Suppressor macrophage treated with lipopolysaccharide for 4 hours (primary cell): ENCODE data around the gene CAPSL.
A peak's percentile ranks its signal among the peaks of the same experiment; 100 is the strongest.
"Not testable (repeated sequence)": the region's sequence is repeated elsewhere in the genome, so short reads cannot be mapped to it uniquely, and the experiment has no call there.

Source experiments
- DNase-seq: peaks from one replicate; pipeline ENCODE4 v3.0.0-alpha.2; 2020

Gene CAPSL

DNA sequence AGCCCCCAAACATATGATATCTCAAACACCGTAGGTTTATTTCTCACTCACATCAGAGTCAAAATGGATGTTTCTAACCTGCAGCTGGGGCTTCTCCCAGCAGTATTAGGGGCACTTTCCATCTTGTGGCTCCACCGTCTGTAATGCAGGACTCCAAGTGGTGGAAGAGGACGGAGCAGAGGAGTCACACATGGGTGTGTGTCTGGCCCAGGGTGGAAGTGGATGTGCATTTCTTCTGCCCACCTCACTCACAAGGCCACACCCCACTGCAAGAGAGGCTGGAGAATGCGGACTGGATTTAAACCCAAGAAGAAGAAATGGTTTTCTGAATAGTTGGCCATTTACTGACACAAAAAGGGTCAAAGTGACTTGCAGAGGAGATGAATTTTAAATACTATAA is 67.8 kb downstream of the CAPSL start:
- no peak for DNase-seq

DNA sequence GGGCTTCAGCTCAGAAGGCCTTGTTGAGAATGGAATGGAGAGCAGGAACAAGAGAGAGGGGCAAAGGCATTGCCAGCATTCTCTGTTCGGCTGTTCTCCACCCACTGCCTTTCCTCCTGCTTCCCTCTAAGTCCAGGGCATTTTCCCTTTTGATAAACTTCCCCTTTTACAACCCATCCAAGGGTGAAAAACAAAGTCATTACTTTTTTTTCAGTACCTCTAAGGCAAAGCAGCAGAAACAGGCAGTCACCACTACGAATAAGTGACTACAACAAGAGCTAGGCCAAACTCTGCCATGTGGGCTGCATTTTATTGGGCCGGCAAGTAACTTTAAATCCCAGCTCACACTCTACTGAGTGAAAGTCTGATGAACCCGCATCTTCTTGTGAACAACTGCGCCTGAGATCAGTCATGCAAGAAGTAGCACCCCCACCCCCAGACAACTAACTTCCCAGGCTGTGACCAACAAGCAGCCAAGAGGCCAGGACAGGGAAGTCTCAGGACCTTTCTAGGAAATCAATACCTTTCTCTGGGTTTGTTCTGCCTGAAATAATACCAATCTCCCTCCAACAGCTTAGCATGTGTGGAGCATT is 68.6 kb downstream of the CAPSL start:
- peak; percentile 71 for DNase-seq

DNA sequence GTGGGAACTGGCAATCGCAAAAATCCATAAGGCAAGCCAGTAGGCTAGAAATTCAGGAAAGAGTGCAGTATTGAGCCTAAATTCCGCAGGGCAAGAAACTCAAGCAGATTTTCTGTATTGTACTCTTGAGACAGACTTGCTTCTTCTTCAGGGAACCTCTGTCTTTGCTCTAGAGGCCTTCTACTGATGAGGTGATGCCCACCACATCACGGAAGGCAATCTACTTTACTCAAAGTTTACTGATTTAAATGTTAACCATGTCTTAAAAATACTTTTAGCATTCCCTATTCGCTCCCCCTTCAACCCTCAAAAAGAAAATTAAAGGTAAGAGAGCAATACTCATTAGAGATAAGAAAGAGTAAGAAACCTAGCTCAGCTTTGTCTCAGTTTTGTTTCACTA is 70.4 kb downstream of the CAPSL start:
- DNase-seq: no peak

DNA sequence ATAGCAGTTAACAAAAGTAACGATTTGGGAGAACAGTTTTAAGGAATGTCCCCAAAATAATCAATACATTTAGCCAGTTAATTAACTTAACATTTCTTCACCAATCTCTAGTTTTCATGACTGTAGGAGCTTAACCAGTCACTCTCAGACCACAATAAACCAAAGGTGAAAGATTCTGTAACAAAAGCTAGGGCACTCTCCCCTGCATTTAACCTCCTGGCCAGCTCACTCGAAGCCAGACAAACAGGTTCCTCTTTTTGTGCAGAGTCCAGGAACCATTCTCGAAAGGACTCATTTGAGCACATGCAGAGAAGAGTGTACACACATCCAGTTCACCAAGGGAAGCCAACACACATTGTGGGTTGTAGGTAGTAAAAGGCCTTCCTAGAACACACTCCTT is 75.3 kb downstream of the CAPSL start:
- DNase-seq: peak; percentile 51

DNA sequence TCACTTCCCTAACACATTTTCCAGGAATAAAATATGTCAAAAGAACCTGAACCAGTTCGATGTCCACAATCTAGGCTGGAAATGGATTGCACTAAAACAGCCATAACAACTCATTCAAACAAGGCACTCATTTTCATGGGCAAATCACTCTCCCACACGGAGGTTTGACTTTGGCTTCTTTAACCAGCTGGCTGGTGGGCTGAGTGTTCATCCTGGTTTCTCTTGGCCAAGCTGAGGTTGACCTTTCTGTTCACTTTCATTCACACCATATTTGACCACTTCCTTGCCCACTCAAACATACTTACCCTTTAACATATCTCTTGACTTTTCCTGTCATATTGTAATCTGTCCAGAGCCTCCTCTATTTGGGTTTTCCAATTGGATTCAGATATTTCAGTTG is 76.3 kb downstream of the CAPSL start:
- no peak for DNase-seq

DNA sequence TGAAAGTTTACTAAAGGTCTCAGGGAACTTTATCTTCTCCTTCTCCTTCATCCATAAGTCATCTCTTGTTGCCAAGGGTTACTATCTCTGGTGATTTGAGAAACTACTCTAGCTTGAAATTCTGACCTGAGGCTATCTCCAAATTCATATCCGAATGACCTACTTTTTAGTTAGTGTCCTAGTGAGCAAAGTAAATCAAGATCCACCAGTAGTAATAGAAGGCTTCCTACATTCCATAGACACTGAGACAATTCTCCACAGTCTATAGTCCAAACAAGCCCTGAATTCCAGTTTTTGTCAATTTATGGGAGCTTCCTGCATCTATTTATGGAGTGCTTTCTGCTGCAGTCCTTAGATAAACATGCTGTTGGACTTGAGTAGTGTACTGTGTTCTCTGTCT is 76.7 kb downstream of the CAPSL start:
- DNase-seq: no peak

DNA sequence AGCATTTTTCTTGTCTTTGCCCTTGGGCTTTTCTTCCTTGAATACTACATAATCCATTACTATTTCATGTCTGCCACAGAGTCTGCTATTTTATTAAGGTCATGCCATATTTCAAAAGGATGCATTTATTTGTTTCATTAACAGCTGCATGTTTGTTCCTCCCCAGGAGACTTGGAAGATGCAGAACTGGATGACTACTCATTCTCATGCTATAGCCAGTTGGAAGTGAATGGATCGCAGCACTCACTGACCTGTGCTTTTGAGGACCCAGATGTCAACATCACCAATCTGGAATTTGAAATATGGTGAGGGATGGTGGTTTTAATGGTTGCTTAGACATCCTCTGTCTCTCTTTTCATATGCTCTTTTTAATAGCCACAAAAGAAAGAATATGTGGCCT is 77.7 kb downstream of the CAPSL start:
- DNase-seq: no peak

DNA sequence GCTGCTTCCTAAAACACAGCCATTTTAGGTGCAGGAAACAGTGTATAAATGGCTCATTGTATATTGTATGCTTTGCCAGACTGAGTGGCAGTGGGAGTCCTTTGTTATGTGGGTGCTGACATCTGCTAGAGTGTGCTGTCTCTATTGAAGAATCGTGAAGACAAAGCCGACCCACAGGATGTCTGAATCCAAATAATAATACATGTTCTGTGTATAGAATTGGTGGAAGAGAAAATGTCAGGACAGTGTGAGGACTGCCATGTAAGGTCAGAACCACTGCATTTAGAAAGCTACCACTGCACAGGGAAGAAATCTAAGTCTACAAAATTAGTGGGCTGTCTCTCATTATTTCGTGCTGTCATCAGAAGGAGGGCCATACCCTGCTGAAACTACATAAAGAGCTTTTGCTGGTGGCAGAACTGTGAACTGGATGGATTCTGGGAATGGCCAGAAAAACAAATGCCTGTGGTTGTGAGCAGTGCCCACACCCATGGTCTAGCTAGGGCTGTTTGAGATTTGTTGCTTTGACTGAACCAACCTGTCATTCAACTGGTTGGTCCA is 79.2 kb downstream of the CAPSL start:
- no peak for DNase-seq

DNA sequence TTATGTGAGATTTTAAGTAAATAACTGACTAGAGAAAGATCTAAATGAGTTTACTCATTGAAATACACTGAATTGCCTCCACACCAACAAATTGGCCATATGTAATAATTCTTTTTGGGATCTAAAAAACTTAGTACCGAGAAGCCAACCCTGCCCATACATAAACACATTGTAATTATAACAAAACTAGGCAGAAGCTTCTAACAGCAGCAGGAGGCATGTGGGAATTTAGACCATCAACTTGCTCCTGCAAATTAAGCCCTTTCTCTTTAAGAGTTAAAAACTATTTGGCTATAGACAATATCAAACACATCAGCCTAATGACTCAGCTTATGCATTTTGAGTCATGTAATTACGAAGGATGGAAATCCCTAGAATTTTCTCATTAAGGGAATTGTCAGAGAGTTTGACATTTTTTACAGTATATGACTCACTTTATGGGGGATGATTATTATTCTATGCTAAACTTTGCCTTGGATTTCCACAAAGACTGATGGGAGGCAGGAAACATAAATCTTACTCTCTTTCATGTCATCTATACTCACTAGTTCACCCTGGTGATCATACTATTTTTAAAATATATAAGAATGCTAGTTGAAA is 80.7 kb downstream of the CAPSL start:
- peak; percentile 89 for DNase-seq

DNA sequence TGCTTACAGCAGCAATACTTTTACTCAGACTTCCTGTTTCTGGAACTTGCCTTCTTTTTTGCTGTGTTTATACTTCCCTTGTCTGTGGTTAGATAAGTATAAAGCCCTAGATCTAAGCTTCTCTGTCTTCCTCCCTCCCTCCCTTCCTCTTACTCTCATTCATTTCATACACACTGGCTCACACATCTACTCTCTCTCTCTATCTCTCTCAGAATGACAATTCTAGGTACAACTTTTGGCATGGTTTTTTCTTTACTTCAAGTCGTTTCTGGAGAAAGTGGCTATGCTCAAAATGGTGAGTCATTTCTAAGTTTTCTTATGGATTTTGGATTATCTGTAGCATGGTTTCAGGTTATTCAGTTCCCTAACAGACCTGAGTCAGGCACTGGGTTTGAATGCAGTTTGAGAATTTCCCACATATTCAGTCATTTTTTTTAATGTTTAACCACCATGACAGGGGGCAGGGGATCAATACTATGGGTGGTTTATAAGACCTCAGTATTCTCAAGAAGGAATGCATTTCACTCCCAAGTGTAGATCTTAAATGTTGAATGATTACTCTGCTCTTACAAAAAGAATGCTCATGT is 81.6 kb downstream of the CAPSL start, which contains the start of gene IL7R:
Gene IL7R, plus strand, starts transcription at position 127 of the 587 bp plus-strand sequence. Its CDS starts 87 bp downstream, at position 214.
- DNase-seq: peak; percentile 83

DNA sequence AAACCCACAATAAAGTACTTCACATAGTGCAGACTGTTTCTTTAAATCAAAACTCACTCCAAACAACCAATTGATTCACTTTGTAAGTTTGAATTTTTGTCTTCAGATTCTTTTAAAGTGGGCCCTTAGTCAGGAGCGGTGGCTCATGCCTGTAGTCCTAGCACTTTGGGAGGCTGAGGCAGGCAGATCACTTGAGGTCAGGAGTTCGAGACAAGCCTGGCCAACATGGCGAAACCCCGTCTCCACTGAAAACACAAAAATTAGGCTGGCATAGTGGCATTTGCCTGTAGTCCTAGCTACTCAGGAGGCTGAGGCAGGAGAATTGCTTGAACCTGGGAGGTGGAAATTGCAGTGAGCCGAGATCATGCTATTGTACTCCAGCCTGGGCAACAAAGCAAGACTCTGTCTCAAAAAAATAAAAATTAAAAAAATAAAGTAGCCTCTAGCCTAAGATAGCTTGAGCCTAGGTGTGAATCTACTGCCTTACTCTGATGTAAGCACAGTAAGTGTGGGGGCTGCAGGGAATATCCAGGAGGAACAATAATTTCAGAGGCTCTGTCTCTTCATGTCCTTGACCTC is 82.1 kb downstream of the CAPSL start:
- not testable (repeated sequence) for DNase-seq

DNA sequence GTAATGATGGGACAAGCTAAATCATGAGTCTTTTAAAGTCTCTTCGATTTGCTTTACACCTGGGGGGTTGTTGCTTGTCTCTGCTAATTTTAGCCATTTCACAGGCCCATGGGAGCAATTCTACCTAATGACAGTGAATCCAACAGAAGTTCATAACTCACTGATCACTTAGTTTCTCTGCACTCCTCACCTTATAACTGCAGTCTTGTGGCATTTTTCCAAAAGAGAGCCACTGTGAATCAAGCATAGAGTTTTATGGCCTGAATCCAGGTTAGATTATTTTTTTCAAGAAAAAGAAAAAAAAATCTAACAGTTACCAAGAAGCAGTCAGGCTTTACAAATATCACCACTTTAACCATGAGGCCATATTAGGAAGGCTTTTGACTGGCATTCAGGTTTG is 83.2 kb downstream of the CAPSL start:
- no peak for DNase-seq
